Erythroblast (primary cell): ENCODE measurements around the gene SETDB1.

ENCODE experiments used
- GATA1 ChIP-seq: IDR thresholded peaks from 2 replicates; pipeline ENCODE4 v1.6.1; 2011; ENCODE audit warnings: low read depth, mild to moderate bottlenecking, control low read depth, low read length, moderate library complexity
- POLR2A ChIP-seq: IDR thresholded peaks from 2 replicates; pipeline ENCODE4 v1.6.1; 2011; ENCODE audit warnings: mild to moderate bottlenecking, low read length

DNA sequence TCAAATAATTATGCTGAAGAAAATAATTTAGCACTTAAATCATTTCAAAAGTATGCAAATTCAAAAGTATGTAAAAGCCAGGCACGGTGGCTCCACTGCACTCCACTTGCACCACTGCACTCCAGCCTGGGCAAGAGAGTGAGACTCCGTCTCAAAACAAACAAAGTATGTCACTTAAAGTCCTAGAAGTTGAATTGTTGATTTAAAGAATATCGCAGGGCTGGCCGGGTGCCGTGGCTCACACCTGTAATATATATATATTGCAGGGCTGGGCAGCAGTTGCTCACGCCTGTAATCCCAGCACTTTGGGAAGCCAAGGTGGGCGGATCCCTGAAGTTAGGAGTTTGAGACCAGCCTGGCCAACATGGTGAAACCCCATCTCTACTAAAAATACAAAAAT, 8.8 kb upstream of the SETDB1 start:
- TF ChIP-seq POLR2A (no peak), GATA1 (no peak)
